SU-DHL-6 (cell line): ENCODE results near the gene FOXN3.

ENCODE experiments used
- EZH2phosphoT487 ChIP-seq: fragments of 200-600 bp; sonication (generic), shearing (Covaris generic); conservative IDR thresholded peaks from 2 replicates; pipeline ENCODE4 v1.6.1; 2018; ENCODE audit warnings: mild to moderate bottlenecking, antibody characterized with exemption, low read length, moderate library complexity, mixed read lengths
- TF ChIP-seq, protein P1 (sequence below): fragments of 200-600 bp; sonication (generic); IDR thresholded peaks from one replicate; pipeline ENCODE4 v1.5.1; 2017; ENCODE audit warnings: antibody characterized with exemption, mild to moderate bottlenecking, low read length, moderate library complexity; ENCODE audit not compliant: insufficient read depth, poor library complexity, severe bottlenecking

DNA sequence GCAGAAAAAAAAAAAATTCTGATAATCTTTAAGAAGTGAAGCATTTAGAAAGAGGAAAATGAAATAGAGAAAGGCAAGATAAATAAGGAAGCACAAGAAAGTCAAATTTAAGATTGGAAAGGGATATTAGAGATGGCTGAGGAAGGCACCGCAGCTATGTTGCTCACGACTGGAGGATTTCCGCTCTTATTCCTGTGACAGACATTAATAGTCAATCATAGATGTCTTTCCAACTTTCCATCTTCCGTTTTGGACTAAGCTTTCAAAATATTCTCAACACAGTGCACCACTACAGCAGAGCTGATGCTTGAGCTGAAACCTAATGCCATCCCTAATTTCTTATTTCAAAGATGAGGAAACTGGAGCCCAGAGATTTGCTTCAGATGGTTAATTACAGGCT, 290.6 kb downstream of the FOXN3 start:
- TF ChIP-seq, protein P1, sequence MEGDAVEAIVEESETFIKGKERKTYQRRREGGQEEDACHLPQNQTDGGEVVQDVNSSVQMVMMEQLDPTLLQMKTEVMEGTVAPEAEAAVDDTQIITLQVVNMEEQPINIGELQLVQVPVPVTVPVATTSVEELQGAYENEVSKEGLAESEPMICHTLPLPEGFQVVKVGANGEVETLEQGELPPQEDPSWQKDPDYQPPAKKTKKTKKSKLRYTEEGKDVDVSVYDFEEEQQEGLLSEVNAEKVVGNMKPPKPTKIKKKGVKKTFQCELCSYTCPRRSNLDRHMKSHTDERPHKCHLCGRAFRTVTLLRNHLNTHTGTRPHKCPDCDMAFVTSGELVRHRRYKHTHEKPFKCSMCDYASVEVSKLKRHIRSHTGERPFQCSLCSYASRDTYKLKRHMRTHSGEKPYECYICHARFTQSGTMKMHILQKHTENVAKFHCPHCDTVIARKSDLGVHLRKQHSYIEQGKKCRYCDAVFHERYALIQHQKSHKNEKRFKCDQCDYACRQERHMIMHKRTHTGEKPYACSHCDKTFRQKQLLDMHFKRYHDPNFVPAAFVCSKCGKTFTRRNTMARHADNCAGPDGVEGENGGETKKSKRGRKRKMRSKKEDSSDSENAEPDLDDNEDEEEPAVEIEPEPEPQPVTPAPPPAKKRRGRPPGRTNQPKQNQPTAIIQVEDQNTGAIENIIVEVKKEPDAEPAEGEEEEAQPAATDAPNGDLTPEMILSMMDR = no peak
- TF ChIP-seq EZH2phosphoT487 = no peak
